ENCODE results near the gene SELENOO.

Gene SELENOO

DNA sequence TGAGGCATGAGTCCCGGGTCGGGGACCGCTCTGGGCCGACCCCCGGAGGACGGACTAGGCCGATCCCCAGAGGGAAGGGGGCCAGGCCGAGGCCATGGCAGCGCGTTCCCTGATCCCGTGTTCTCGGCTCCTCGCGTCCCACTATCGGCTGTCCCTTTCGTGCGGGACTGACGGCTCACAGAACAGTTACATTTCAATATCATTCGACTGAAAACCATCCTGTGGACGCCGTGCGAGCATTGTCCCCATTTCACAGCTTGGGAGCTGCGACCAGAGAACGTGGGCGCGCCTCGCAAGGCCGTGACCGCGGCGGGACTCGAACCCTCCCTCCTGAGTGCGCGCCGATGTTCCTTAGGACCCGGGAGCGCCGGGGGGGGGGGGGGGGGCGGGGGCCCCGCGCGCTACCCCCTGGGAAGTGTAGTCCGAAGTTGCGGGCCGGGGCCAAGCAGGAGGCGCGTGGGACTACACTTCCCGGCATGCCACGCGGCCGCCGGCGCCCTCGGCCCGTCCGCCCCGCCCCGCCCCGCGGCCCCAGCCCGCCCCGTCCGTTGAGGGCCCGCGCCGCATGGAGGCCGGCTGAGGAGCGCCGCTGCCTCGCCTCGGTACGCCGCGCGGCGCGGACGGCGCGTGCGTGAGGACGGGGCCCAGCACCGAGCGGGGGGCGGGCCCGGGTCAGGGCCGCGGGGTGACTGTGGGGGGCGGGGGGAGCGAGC is 15.3 kb upstream of the SELENOO start, which contains the start of gene TRABD:
Gene TRABD, plus strand, starts transcription at position 539 of the 713 bp plus-strand sequence. CDS start 7,148 bp downstream, outside the sequence.
- peak; percentile 90 for DNase-seq

DNA sequence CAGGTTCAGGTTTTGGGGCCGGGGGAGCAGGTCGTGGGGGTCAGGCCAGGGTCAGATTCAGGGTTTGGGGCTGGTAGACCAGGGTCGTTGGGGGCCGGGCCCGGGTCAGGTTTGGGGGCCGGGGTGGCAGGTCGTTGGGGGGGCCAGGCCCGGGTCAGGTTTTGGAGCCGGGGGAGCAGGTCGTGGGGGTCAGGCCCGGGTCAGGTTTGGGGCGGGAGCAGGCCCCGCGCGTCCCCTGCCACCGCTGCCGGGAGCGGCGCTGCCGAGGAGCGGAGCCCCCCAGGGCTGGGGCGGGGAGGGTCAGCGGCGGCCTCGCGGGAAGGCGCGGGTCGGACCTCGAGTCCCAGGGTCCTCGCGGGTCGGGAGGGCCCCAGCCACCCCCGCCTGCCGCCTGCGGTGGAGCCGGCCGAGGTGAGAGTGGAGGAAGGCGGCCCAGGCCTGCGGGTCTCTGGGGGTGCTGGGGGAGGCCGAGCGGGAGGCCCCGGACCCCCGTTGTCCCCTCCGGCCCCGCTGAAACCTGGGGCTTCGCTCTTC is 14.6 kb upstream of the SELENOO start:
- DNase-seq = no peak

DNA sequence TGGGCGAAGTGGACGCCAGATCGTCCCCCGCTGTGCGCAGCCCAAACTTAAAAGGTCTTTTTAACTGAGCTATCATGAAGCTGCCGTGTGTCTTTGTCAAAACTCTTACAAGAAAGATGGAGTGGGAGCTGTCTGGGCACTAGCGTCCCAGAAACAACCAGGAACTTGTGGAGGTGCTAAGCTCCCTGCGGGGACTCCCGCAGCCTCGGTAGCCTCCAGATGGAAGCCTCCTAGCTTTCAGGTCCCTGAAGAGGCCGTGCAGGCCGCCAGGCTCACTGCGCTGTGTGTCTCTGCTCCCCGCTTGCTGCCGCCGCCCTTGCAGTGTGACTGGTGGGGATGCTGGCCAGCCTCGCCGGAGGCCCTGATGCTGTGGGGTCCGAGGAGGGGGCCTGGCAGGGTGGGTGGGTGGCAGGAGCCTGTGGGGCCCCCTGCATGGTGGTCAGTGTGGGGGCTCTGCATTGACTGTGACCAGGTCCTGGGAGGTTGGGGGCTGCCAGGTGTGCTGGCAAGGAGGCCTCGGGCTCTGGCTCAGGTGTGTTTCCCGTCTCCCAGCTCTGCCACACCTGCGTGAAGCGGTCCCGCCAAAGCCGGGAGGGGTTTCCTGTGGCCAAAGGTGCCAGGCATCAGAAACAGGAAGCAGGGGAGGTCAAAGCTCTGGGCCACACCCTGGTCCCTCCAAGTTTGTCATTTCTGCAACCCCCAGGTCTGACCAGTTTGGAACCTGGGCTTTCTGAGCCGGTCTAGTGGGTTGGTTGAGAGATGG is 13.9 kb upstream of the SELENOO start:
- peak; percentile 45 for DNase-seq

DNA sequence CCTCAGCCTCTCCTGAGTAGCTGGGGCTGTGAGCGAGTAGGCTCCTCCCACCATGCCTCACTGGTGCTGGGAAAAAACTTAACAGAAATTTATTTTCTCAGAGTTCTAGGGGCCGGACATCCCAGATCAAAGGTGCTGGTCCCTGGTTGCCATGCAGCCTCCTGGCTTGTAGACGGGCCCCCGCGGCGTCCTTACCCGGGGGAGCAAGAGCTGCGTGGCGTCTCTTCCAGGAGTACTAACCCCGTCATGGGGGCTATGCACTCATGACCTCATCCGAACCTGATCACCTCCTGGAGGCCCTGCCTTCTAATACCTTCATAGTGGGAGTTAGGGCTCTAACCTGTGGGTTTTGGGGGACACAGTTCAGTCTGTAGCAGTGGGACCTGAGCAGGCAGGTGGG is 12.5 kb upstream of the SELENOO start:
- no peak for DNase-seq

DNA sequence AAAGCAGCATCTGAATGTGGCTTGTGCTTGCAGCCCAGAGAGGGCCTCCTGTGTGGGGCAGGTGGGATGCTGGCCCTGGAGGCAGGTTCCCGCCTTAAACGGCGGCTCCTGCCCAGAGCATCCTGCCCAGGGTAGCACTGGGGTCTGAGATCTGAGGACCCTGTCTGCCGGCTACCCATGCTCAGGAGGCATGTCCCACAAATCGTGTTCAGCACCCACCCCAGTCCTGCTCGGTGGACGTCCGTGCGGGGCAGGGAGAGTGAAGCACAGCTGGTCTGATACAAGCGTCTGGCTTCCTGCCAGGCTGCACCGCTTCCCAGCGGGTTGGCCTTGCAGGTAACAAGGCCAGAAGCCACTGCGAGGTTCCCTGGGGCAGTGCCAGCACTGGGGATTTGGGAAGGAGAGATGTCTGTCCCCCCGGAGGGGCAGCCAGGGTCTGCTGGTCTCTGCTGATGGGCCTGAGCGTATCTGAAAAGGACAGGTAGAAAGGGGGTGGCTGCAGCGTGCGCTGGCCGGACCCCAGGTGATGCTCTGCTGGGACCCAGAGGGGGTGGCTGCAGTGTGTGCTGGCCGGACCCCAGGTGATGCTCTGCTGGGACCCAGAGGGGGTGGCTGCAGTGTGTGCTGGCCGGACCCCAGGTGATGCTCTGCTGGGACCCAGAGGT is 11.5 kb upstream of the SELENOO start:
- no peak for DNase-seq

DNA sequence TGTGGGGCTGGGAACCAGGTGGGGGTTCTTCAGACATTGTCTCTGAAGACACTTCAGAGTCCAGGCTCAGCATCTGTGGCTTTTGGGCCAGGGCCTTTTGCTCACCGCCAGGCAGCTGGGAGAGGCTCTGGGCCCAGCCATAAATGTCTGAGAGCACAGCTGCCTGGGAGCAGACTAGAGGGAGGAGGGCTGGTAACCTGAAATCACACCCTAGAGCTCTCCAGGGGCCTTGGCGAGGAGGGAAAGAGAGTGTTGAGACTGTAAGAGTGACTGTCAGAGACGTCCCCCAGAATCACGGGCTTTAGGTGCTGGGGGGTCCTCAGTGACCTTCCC is 11.0 kb upstream of the SELENOO start:
- no peak for DNase-seq

DNA sequence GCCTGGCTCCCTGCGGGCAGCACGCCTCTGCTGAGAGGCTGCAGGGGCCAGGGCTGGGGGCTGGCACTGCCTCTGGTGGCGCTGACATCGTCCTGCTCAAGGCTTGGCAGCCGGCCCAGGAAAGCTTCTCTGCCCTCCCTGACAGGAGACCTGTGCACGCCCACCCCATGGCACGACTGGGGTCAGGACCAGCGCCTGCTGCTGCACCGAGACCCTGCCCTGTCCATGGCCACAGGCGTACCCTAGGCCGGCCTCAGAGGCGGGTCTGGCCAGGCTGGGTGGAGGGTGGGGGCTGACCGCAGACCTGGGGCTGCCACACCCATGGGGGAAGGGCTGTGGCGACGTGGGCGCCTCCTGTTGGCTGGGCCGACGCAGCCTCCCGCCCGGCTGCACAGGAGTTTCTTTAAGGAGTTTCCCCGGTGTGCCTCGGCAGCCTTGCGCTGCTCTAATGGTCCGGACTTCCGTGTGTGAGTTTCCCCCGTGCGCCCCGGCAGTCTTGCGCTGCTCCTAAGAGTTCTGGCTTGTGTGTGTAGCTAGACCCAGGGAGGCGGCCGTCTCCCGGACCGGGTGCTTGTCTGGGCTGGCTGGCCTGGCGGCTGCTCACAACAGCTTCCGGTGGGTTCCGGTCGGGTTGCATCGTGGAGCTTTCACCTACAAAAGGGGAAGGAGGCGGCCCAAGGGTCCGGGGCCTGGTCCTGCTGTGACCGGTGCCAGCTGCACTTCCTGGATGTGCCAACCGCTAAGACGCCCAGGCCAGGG is 10.4 kb upstream of the SELENOO start:
- DNase-seq = peak; percentile 89

DNA sequence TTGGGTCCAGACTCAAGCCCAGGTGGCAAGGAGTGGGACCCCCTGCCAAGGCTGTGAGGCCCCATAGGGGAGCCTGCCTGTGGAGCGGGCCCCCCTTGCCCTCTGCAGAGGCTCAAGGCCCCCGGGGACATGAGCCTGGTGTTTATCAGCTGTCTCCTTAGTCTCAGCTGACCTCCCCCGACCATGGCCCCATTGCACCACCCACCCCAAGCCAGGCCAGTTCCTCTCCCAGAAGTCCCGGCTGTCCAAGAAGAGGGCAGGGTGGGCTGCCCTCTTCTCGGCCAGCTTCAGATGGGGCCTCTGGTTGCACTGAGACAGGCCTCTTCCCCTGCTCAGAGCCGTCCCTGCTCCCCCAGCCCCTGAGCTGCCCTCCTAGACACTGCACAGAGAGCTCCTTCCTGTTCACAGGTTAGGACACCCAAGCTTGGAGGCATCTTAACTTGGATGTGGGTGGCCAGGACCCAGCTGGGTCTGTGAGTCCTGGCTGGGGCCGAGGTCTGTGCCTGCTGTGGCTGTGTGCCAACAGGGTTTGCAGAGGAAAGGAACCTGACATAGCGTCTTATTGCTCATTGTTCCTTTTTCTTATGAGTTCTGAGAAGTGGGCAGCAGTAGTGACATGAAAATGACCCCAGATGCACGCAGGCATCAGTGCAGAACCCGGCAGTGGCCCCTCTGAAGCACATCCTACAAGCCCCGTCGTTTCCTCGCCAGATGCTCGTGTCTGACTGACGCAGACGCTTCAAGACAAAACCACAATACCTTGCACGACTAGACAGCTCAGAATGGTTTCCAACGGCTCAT is 9.7 kb upstream of the SELENOO start:
- DNase-seq = peak; percentile 84

DNA sequence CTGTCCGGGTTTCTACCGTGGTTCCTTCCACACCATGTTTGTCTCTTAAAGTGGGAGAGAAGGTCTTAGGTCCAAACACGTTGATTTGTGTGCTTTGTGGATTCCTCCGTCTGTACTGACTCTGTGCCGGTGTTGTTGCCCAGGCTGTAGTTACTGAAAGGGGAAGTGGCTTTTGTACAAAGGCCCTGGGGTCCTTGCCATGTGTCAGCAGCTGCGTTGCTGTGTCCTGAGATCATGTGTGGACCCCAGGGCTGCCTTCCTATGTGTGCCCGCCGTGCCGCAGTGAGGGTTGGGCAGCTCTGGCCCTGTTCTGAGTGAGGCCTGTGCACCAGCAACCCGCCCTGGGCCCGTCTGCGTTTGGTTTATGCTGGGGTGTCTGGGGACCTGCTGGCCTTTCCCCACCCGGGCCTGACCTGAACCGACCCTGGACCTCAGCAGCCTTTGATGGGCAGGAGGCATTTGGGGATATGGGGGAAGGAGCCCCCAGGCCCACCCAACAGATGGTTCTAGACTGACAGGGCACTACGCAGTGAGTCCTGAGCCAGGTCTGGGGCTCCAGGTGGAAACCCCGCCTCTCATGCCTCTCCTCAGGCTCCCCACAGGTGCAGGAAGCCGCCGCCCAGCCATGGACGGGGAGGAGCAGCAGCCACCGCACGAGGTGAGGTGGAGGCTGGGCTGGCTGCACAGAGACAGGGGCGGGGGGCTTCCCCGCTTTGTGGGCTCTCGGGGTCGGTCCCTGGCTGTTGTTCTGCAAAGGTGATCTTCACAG is 8.2 kb upstream of the SELENOO start:
- peak; percentile 65 for DNase-seq

DNA sequence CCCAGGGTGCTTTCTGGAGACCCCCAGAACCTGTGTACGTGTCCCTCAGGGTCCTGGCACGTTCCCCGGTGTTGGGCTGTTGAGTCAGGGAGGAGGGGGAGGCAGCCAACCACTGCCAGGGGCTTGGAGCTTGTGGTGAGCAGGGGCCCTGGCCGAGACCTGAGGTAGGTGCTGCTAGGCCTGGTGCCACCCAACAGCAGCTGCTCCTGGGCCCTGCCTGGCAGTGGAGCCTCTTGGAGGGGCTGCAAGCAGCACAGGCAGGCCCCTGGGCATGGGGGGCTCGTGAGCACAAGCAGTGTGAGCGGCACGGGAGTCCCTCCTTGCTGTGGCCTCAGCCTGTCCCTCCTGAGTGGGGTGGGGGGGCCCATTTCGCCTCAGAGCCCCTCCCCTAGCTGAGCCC is 7.2 kb upstream of the SELENOO start:
- no peak for DNase-seq

DNA sequence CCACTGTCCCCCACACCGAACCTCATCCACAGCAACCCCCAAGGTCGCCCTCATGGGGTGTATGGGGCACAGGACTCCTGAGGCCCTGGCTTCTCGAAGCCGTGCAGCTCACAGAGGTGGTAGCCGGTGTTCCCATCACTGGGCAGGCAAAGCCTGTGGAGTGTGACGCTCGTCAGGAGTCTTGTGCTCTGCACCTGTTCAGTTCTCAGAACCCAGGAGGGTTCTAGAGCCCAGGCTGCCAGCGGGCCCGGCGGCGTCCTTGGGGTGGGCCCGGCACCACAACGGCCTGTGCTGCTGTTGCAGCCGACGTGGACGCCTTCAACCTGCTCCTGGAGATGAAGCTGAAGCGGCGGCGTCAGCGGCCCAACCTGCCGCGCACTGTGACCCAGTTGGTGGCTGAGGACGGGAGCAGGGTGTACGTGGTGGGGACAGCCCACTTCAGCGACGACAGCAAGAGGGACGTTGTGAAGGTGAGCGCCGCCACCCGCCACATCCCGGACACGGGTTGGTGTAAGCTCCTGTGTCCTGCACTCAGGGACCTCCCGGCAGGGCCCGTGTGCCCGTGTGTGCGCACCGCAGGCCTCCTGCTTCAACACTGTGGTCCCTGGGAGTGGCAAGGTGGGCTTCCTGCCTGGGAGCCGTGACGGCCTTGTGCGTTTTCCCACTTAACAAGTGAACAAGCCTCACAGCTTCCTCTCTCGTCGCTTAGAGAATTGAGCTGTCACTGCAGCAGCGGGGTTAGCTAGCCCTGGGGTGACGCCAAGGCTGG is 6.6 kb upstream of the SELENOO start:
- DNase-seq = no peak

DNA sequence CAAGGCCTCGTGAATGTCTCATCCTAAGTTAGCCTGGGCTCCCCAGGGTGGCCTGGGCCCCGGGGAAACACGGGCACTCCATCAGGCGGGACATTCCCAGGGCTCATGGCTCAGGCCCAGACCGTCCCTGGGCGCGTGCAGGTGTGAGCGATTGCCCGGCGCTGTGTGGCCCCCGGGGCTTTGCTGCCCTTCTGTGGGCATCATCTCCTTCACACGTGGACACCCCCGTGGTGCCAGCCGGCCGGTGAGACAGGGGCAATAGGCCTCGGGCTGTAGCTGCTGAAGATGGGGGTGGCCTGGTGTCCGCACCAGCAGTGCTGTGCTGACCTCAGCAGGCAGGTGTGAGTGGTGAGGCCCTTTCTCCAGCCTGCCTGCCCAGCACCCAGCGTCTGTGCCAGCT is 4.6 kb upstream of the SELENOO start:
- no peak for DNase-seq

DNA sequence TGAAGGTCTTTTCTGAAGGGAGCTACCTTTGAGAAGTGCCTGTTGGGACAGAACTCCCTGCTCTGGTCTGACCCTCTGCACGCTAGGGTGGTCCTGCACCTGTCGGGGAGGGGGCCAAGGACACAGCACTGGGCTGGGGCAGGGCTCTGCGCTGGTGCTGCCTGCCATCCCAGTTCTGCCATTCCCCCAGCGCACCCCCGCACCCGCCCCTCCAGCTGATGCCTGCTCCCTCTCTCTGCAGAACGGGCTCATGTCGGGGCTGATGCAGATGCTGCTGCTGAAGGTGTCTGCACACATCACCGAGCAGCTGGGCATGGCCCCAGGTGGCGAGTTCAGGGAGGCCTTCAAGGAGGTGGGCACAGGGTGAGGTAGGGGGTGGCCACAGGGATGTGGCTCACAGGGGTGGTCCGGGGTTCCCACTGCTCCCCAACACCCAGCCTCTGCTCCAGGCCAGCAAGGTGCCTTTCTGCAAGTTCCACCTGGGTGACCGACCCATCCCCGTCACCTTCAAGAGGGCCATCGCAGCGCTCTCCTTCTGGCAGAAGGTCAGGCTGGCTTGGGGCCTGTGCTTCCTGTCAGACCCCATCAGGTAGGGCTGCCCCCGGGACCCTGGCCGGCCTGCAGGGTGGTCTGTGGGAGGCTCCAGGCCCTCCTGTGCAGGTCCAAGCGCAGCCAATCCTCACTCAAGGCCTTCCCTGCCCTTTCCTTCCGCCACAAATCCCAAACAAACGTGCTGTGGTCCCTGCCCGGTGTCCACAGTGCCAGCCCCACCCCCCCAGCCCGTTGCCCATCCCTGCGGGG is 3.6 kb upstream of the SELENOO start:
- no peak for DNase-seq

DNA sequence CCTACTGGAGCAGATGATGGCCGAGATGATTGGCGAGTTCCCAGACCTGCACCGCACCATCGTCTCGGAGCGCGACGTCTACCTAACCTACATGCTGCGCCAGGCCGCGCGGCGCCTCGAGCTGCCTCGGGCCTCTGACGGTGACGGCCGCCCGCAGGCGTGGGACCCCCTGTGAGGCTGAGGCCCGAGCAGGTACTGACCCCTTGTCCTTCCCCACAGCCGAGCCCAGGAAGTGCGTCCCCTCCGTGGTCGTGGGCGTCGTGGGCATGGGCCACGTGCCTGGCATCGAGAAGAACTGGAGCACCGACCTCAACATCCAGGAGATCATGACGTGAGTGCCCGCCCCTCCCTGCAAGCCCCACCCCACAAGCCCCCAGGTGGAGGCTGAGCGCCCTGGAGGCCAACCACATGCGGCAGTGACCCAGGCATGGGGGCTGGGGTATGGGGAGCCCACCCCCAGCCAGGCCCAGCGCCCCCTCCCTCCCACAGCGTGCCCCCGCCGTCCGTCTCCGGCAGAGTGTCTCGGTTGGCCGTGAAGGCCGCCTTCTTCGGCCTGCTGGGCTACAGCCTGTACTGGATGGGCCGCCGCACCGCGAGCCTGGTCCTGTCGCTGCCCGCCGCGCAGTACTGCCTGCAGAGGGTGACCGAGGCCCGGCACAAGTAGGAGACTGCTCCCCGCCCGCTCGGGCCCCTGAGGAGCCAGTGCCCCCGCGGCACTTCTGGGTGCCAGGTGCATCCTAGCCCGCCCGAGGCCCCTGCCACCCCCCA is 2.8 kb upstream of the SELENOO start:
- no peak for DNase-seq

DNA sequence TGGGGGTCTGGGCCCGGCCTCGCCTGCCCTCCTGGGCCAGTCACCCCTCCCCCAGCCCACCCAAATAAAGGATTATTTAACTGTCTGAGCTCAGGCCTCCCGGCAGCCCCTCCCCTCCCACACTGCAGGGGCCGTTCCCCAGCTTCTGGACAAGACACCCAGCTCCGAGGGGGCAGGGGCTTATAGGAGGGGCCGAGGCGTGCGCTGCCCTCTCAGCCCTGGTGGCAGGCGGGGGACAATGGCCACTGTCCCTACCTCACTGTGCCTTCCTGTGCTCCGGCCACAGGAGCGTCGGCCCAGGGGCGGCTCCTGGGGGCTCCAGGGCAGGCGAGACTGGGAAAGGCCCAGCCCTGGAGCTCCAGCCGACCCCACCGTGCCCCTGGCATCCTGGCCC is 2.2 kb upstream of the SELENOO start:
- DNase-seq = no peak

DNA sequence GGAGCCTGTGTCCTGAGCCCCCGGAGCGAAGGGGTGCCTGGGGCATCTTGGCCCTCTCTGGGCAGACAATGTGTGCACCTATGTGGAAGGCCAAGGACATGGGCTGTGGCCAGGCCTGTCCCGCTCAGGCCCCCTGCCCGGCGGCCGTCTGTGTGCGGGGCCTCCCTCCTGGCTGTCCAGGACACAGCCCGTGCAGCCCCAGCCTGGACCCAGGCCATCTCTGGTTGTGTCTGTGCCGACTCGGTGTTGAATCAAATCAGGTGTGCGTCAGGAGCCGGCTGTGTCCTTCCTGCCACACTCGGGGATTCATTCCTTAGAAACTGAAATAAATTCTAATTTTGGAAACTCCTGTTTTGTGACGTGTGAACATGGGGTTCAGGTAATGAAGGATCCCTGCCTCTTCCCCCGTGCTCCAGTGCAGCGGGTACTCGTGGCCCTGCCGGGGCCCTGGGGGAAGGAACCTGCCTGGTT is 1.5 kb upstream of the SELENOO start:
- DNase-seq = no peak

DNA sequence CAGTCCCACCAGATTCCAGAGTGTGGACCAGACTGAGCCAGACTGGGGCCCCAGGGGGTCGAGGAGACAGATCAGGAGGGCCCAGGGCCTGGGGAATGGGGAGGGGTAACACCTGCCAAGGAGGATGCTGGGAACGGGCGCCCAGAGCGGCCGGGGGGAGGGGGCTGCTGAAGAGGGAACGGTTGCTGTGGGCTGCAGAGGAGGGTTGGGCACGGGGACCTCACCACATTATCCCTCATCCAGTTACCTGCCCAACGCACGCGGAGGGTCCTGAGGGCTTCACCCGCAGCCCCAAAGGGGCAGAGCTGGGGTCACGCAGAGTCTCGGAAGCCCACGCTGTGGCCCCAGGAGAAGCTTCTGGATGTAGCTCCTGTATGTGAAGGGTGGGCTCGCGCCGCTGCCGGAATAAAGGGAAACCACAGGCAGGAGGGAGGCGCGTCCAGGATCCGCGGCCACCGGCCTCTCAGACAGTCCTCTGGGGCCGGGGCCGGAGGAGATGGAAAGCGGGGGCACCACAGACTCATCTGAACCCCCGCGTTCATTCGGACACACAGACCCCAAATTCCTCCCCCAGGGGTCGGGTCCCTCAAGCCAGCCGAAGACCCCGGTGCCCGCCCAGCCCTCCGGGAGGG is 866 bp upstream of the SELENOO start:
- no peak for DNase-seq
